ENCODE results near the gene BABAM2. TPM values are rescaled to one million over a fixed set of nuclear protein-coding genes. Genes with fewer than 3 reads are reported as not detected.

BABAM2 gene
- total RNA-seq, 1 experiment from 2014 or later = 27.1 TPM

- Histone ChIP-seq H3K79me1 (ENCODE audit: insufficient read depth, low read depth, low read length, poor library complexity, severe bottlenecking) (no peaks in the 10 kb centered on the region), H3K27ac (ENCODE audit: insufficient read length, low read depth, low read length) (no peak overlapping the region), H2BK12ac (ENCODE audit: insufficient read length, low read depth, low read length) (no peak overlapping the region), H4K20me1 (ENCODE audit: control insufficient read depth, insufficient read depth, insufficient read length) (no peaks in the 10 kb centered on the region), H3K18ac (ENCODE audit: insufficient read length, low read depth, low read length) (no peak overlapping the region), H4K5ac (ENCODE audit: insufficient read length, low read depth, low read length) (no peak overlapping the region), H2BK15ac (ENCODE audit: low read depth, low read length) (no peak overlapping the region), H3K56ac (ENCODE audit: insufficient read length, low read depth, low read length) (no peak overlapping the region), H3K79me2 (ENCODE audit: insufficient read depth, low read length) (no peaks in the 10 kb centered on the region), H3K4me2 (ENCODE audit: insufficient read depth, insufficient read length, low read length) (no peak overlapping the region), H2AFZ (ENCODE audit: low read length) (no peak overlapping the region), H3K23ac (ENCODE audit: insufficient read length, low read depth, low read length) (no peak overlapping the region), H3K4me1 (ENCODE audit: insufficient read depth, low read length) (no peaks in the 10 kb centered on the region), H2AK5ac (ENCODE audit: insufficient read length, low read length) (no peak overlapping the region), H3K23me2 (ENCODE audit: insufficient read length, low read depth, low read length, poor library complexity, severe bottlenecking) (no peaks in the 10 kb centered on the region), H2BK120ac (ENCODE audit: low read depth, low read length, poor library complexity, severe bottlenecking) (no peak overlapping the region), H4K8ac (replicated peaks; ENCODE audit: insufficient read length, low read depth, low read length) (no peak overlapping the region), H4K91ac (ENCODE audit: insufficient read length, low read depth, low read length) (no peak overlapping the region), H2BK20ac (ENCODE audit: low read depth, low read length, poor library complexity, severe bottlenecking) (no peak overlapping the region), H3K14ac (ENCODE audit: insufficient read depth, low read length) (no peak overlapping the region), H3K9ac (ENCODE audit: extremely low read depth, insufficient read length, low read length) (no peak overlapping the region), H3T11ph (ENCODE audit: low read length) (no peak overlapping the region), H2BK5ac (ENCODE audit: insufficient read length, low read length) (no peak overlapping the region), H3K9me3 (ENCODE audit: control insufficient read depth, low read depth, low read length) (no peaks in the 10 kb centered on the region), H3K27me3 (ENCODE audit: insufficient read depth, low read length) (no peaks in the 10 kb centered on the region), H3K4ac (ENCODE audit: low read depth, low read length) (no peak overlapping the region)
- TF ChIP-seq CTCF (conservative IDR thresholded peaks at IDR 0.05) = no peak
- Mint-ChIP-seq H3K9me3 (no peaks in the 10 kb centered on the region; a peak in 1 of 5 replicates), H3K36me3 (ENCODE audit: insufficient read depth in 1 of 3, low read depth in 3 of 3) (no peaks in the 10 kb centered on the region), H3K27me3 (ENCODE audit: low read depth) (no peaks in the 10 kb centered on the region), H3K4me1 (peaks cover 6 to 10% of the 10 kb centered on the region in 2 experiments), H3K27ac (no peak overlapping the region), H3K4me3 (no peak overlapping the region)
- no peak for DNase-seq
- no CpG with 5 or more reads among the region's 2 CpGs for WGBS (ENCODE audit: extremely low coverage, insufficient read length, low lambda C conversion rate)
Observed at GRCh38 chr2:27887111-27887510, 3.4 kb upstream of the BABAM2 start.

All from H9 (cell line).